H9 (cell line): Measurements from ENCODE around the gene BTN2A1. TPM values are rescaled to one million over a fixed set of nuclear protein-coding genes. Genes with fewer than 3 reads are reported as not detected.

Source experiments
- DNase-seq: peaks from one replicate; pipeline ENCODE4 v3.0.0-alpha.2; 2017
- H2AFZ ChIP-seq: one replicate; pipeline ENCODE4 v1.6.1; 2013; ENCODE audit warnings: mild to moderate bottlenecking, low read length, control low read depth, moderate library complexity
- H2AK5ac ChIP-seq: 2 replicates; pipeline ENCODE4 v1.6.1; 2013; ENCODE audit warnings: low read length, control low read depth, mixed read lengths; ENCODE audit not compliant: insufficient read length
- H2BK120ac ChIP-seq: one replicate; pipeline ENCODE4 v1.6.1; 2013; ENCODE audit warnings: low read depth, mild to moderate bottlenecking, low read length, control low read depth, inconsistent platforms; ENCODE audit not compliant: poor library complexity, severe bottlenecking
- H2BK12ac ChIP-seq: 2 replicates; pipeline ENCODE4 v1.6.1; 2013; ENCODE audit warnings: low read length, control low read depth, mixed read lengths, low read depth; ENCODE audit not compliant: insufficient read length
- H2BK15ac ChIP-seq: 2 replicates; pipeline ENCODE4 v1.6.1; 2013; ENCODE audit warnings: low read depth, low read length, control low read depth
- H2BK20ac ChIP-seq: one replicate; pipeline ENCODE4 v1.6.1; 2013; ENCODE audit warnings: low read depth, mild to moderate bottlenecking, low read length, control low read depth, inconsistent platforms; ENCODE audit not compliant: poor library complexity, severe bottlenecking
- H2BK5ac ChIP-seq: 2 replicates; pipeline ENCODE4 v1.6.1; 2013; ENCODE audit warnings: low read length, control low read depth, mixed read lengths; ENCODE audit not compliant: insufficient read length
- H3K14ac ChIP-seq: 2 replicates; pipeline ENCODE4 v1.6.1; 2013; ENCODE audit warnings: low read length, control low read depth; ENCODE audit not compliant: insufficient read depth
- H3K18ac ChIP-seq: 2 replicates; pipeline ENCODE4 v1.6.1; 2013; ENCODE audit warnings: low read depth, mild to moderate bottlenecking, mixed read lengths, low read length, control low read depth; ENCODE audit not compliant: insufficient read length
- H3K23ac ChIP-seq: 2 replicates; pipeline ENCODE4 v1.6.1; 2013; ENCODE audit warnings: low read length, control low read depth, mixed read lengths, low read depth; ENCODE audit not compliant: insufficient read length
- H3K23me2 ChIP-seq: 2 replicates; pipeline ENCODE4 v1.6.1; 2013; ENCODE audit warnings: low read depth, mild to moderate bottlenecking, mixed read lengths, low read length, control low read depth; ENCODE audit not compliant: insufficient read length, poor library complexity, severe bottlenecking
- H3K27ac ChIP-seq: 2 replicates; pipeline ENCODE4 v1.5.1; 2013; ENCODE audit warnings: low read length, control low read depth, mixed read lengths, low read depth; ENCODE audit not compliant: insufficient read length
- H3K27me3 ChIP-seq: 2 replicates; pipeline ENCODE4 v1.6.1; 2013; ENCODE audit warnings: low read length, control low read depth, inconsistent platforms; ENCODE audit not compliant: insufficient read depth
- H3K4ac ChIP-seq: 2 replicates; pipeline ENCODE4 v1.6.1; 2013; ENCODE audit warnings: low read depth, mild to moderate bottlenecking, control low read depth, inconsistent platforms, low read length, moderate library complexity
- H3K4me1 ChIP-seq: 2 replicates; pipeline ENCODE4 v1.6.1; 2013; ENCODE audit warnings: low read length, control low read depth, inconsistent platforms; ENCODE audit not compliant: insufficient read depth
- H3K4me2 ChIP-seq: 2 replicates; pipeline ENCODE4 v1.6.1; 2013; ENCODE audit warnings: low read length, control low read depth, mixed read lengths; ENCODE audit not compliant: insufficient read length, insufficient read depth
- H3K56ac ChIP-seq: 2 replicates; pipeline ENCODE4 v1.6.1; 2013; ENCODE audit warnings: low read depth, mild to moderate bottlenecking, mixed read lengths, low read length, control low read depth; ENCODE audit not compliant: insufficient read length
- H3K79me1 ChIP-seq: 2 replicates; pipeline ENCODE4 v1.6.1; 2013; ENCODE audit warnings: low read depth, mild to moderate bottlenecking, moderate library complexity, low read length, control low read depth, inconsistent platforms; ENCODE audit not compliant: insufficient read depth, poor library complexity, severe bottlenecking
- H3K79me2 ChIP-seq: 2 replicates; pipeline ENCODE4 v1.6.1; 2013; ENCODE audit warnings: low read length, control low read depth, inconsistent platforms; ENCODE audit not compliant: insufficient read depth
- H3K9ac ChIP-seq: 2 replicates; pipeline ENCODE4 v1.6.1; 2013; ENCODE audit warnings: low read length, control low read depth, mixed read lengths; ENCODE audit not compliant: insufficient read length; ENCODE audit errors: extremely low read depth
- H3K9me3 ChIP-seq: one replicate; pipeline ENCODE4 v1.6.1; 2013; ENCODE audit warnings: low read depth, low read length, inconsistent platforms; ENCODE audit not compliant: control insufficient read depth
- H3T11ph ChIP-seq: one replicate; pipeline ENCODE4 v1.6.1; 2013; ENCODE audit warnings: mild to moderate bottlenecking, low read length, control low read depth, inconsistent platforms
- H4K20me1 ChIP-seq: one replicate; pipeline ENCODE4 v1.6.1; 2013; ENCODE audit not compliant: control insufficient read depth, insufficient read length, insufficient read depth
- H4K5ac ChIP-seq: 2 replicates; pipeline ENCODE4 v1.6.1; 2013; ENCODE audit warnings: low read depth, mild to moderate bottlenecking, mixed read lengths, low read length, control low read depth; ENCODE audit not compliant: insufficient read length
- H4K8ac ChIP-seq: replicated peaks from 2 replicates; pipeline ENCODE4 v1.6.1; 2013; ENCODE audit warnings: low read length, control low read depth, mixed read lengths, low read depth; ENCODE audit not compliant: insufficient read length
- H4K91ac ChIP-seq: 2 replicates; pipeline ENCODE4 v1.6.1; 2013; ENCODE audit warnings: low read depth, mild to moderate bottlenecking, moderate library complexity, mixed read lengths, low read length, control low read depth; ENCODE audit not compliant: insufficient read length
- H3K27ac Mint-ChIP-seq, 3 experiments: 2 replicates in 2 of 3; 3 replicates in 1 of 3; pipeline ENCODE4 v1.8.0; 2020 to 2021; ENCODE audit warnings: mixed read lengths in 3 of 3, mild to moderate bottlenecking in 1 of 3, moderate library complexity in 1 of 3
- H3K27me3 Mint-ChIP-seq: 2 replicates; pipeline ENCODE4 v1.8.0; 2021; ENCODE audit warnings: low read depth, mild to moderate bottlenecking, moderate library complexity, mixed read lengths
- H3K36me3 Mint-ChIP-seq, 3 experiments: 2 replicates in 2 of 3; 3 replicates in 1 of 3; pipeline ENCODE4 v1.8.0; 2020 to 2021; ENCODE audit warnings: low read depth in 3 of 3, mixed read lengths in 3 of 3; ENCODE audit not compliant: insufficient read depth in 1 of 3
- H3K4me1 Mint-ChIP-seq, 2 experiments: 2 replicates each; pipeline ENCODE4 v1.8.0; 2020; ENCODE audit warnings: mixed read lengths in 2 of 2
- H3K4me3 Mint-ChIP-seq, 2 experiments: 2 replicates in 1 of 2; 3 replicates in 1 of 2; pipeline ENCODE4 v1.8.0; 2020 to 2021; ENCODE audit warnings: mild to moderate bottlenecking in 2 of 2, mixed read lengths in 2 of 2, moderate library complexity in 1 of 2
- H3K9me3 Mint-ChIP-seq, 2 experiments: 2 replicates in 1 of 2; 3 replicates in 1 of 2; pipeline ENCODE4 v1.8.0; 2020; ENCODE audit warnings: mild to moderate bottlenecking in 2 of 2, mixed read lengths in 2 of 2, moderate library complexity in 1 of 2
- CTCF ChIP-seq: fragments of 200-600 bp; sonication (generic); conservative IDR thresholded peaks from 3 replicates; pipeline ENCODE4 v1.8.0; 2021; ENCODE audit warnings: antibody characterized with exemption, mild to moderate bottlenecking
- WGBS: extraction: QIAGEN DNeasy Blood & Tissue Kit; methylation state at CpG from one replicate; pipeline ENCODE4 v1.1.7; 2013; ENCODE audit warnings: missing lambda C conversion rate, low lambda C conversion rate, mixed read lengths; ENCODE audit not compliant: insufficient read length; ENCODE audit errors: extremely low coverage; 5-methylcytosine and 5-hydroxymethylcytosine counted together
- total RNA-seq: library from RNA; stranded (reverse); gene quantifications from 2 replicates; pipeline ENCODE4 v1.2.1, GENCODE V29; 2021

BTN2A1 gene
- total RNA-seq, 1 experiment from 2014 or later = 18.4 TPM

- H2AK5ac ChIP-seq = no peak overlapping the region
- no peak for TF ChIP-seq CTCF
- no peak overlapping the region for H2BK5ac ChIP-seq
- Mint-ChIP-seq H3K9me3 (no peaks in the 10 kb centered on the region), H3K4me1 (peaks cover 2 to 3% of the 10 kb centered on the region in 2 experiments; a peak in 3 of 4 replicates), H3K27me3 (no peaks in the 10 kb centered on the region; the same call in 1 of the 2 replicates), H3K4me3 (no peak overlapping the region), H3K27ac (no peak overlapping the region), H3K36me3 (no peaks in the 10 kb centered on the region)
- no peak overlapping the region for H3K4ac ChIP-seq
- no peaks in the 10 kb centered on the region for H3K79me1 ChIP-seq
- DNase-seq = no peak
- no peak overlapping the region for H3K9ac ChIP-seq
- H4K91ac ChIP-seq = no peak overlapping the region
- H2BK120ac ChIP-seq = no peak overlapping the region
- no peaks in the 10 kb centered on the region for H4K20me1 ChIP-seq
- no peak overlapping the region for H3K56ac ChIP-seq
- no peak overlapping the region for H2BK15ac ChIP-seq
- WGBS = no CpG with 5 or more reads among the region's 2 CpGs
- no peak overlapping the region for H3K23ac ChIP-seq
- H3K79me2 ChIP-seq = no peaks in the 10 kb centered on the region
- no peaks in the 10 kb centered on the region for H3K23me2 ChIP-seq
- H4K5ac ChIP-seq = no peak overlapping the region
- H2AFZ ChIP-seq = no peak overlapping the region
- H3K18ac ChIP-seq = no peak overlapping the region
- no peak overlapping the region for H3K4me2 ChIP-seq
- H3K27me3 ChIP-seq = no peaks in the 10 kb centered on the region
- H3K4me1 ChIP-seq = no peaks in the 10 kb centered on the region
- H3K14ac ChIP-seq = no peak overlapping the region
- no peaks in the 10 kb centered on the region for H3K9me3 ChIP-seq
- H2BK12ac ChIP-seq = no peak overlapping the region
- no peak overlapping the region for H2BK20ac ChIP-seq
- H4K8ac ChIP-seq = no peak overlapping the region
- H3K27ac ChIP-seq = no peak overlapping the region
- H3T11ph ChIP-seq = no peak overlapping the region
Measured at GRCh38 chr6:26514984-26515383, 57.2 kb downstream of the BTN2A1 start.
